Right renal pelvis (tissue), 4 donors: ENCODE data around the gene TSPEAR. TPM values are rescaled to one million over a fixed set of nuclear protein-coding genes. Genes with fewer than 3 reads are reported as not detected.
"Not testable (repeated sequence)": the region's sequence is repeated elsewhere in the genome, so short reads cannot be mapped to it uniquely, and the experiment has no call there.

Source experiments
- DNase-seq, 4 donors: peaks; one replicate each; pipeline ENCODE4 v3.0.0-alpha.2; 2013; ENCODE audit warnings: low read depth in 4 of 4, low spot score in 3 of 4, missing footprints in 1 of 4
- polyA plus RNA-seq, 4 donors: library from polyadenylated mRNA; unstranded; fragments of 120-200 nt; gene quantifications; one replicate each; pipeline ENCODE4 v1.2.1, GENCODE V29; 2013; ENCODE audit not compliant: insufficient read length in 4 of 4

TSPEAR gene
- polyA plus RNA-seq, 4 donors: 0.60 to 1.2 (median 0.82) TPM

DNA sequence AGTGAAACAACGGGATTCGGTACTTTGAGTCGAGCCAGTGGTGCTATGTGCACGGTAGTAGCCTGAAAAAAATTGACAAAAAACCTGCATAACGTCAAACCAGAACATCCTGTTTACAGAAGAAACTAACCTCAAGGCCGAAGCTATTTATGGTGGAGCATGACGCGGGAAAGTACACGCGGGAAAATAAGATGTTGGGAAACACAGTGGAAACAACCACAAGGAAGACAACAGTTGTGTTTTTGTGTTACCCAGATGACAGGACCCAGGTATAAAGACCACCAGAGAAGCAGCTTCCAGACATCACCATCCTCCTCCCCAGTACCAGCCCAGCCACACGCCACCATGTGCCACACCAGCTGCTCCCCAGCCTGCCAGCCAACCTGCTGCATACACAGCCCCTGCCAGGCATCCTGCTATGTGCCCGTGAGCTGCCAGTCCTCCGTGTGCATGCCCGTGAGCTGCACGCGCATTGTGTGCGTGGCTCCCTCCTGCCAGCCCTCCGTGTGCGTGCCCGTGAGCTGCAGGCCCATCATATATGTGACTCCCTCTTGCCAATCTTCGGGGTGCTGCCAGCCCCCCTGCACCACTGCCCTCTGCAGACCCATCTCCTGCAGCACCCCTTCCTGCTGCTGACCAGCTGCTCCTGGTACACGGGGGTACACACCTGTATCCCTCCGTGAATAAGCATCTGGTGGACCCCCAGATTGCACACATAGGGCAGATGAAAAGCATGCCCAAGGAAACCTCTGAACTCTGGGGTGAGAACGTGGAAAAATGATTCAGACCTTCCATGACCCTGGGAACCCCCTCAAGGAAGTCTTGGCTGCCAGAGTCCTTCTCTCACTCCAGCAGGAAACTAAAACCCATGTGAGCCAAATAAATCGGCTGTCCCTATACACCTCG is 53.5 kb downstream of the TSPEAR start, which contains the start of gene KRTAP12-3:
Gene KRTAP12-3, plus strand, starts transcription at position 298 of the 906 bp plus-strand sequence. Its CDS starts 48 bp downstream, at position 346.
- no peak for DNase-seq

DNA sequence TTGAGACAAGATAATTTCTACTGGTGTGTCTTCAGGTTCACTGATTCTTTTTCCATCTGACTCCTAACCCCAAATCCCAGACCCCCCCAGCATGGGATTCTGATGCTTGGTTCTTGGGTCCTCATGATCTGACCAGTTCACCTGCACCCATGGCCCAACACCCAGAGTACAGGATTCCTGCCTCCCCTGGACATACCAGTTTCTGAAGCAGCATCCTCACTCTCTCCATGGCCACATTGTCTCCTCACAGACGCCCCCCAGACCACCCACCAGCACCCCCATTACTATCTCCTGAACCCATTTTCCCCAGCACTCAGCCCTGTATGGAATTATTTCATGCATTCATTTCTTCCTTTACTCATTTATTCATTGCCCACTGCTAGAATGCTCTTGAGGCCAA is 54.5 kb downstream of the TSPEAR start:
- DNase-seq: no peak

DNA sequence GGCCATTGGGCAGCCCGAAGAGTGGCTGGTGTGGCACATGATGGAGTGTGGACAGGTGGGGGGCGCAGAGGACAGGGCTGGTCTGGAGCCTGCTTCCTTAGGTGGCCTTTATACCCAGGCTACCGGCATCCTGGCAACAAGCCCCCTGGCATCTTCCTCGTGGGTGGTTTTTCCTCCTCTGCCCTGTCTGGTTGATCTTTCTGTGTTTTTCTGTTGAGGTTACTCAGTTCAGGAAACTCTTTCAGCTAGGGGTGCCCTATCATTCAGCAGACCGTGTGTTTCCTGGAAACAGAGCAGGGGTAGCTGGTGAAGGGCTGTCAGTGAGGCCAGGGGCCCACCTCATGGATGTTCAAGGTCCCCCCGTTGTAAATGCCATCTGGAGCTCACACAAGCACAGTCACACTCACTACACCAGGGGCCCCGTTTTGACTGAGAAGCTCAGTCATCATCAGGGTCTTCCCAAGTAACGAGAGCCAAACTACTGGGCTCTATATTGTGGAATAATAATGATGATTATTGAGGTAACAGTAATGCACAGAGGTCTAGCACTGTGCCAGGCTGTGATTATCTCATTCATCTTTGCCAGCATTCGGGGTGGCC is 56.7 kb downstream of the TSPEAR start, which contains the start of gene KRTAP12-4:
Gene KRTAP12-4, minus strand, starts transcription at position 84 of the 600 bp plus-strand sequence. Its CDS starts 45 bp downstream, at position 39.
- no peak for DNase-seq

DNA sequence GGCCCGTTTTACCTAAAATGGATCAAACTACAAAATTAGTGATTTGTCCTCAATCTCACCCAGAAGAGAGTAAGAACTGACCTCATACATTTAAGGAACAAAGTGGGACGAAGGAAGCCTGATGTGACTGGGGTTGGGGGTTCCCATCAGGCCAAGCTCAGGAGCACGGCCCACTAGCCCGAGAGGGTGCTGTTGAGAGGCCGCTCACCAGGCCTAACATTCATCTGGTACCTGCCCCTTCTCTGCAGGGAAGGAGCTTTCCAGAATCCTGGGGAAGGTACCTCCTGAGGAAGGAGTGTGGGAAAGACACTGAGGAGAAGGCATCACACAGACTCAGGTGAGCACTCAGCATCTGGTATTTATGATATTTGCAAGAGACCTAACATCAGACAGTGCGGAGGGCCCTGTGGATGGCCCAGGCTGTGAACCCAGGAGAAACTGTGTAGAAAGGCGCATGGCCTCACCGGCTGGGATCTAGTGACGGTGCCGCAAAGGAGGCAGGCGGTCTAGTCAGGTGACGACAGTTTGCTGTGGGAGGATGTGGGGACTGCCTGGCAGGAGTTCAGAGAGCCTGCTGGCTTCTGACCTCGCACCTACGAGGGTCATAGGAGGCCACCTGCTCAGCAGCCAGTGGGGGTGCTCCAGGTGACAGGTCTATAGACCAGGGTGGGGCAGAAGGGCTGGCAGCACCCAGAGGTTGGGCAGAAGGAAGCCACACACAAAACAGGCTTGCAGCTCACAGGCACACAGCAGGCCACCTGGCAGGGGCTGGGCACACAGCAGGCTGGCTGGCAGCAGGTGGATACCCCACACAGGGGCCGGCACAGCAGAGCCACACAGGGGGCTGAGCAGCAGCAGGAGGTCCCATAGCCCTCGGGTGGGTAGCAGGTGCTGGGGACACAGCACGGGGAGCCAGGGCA is 57.5 kb downstream of the TSPEAR start:
- DNase-seq: no peak

DNA sequence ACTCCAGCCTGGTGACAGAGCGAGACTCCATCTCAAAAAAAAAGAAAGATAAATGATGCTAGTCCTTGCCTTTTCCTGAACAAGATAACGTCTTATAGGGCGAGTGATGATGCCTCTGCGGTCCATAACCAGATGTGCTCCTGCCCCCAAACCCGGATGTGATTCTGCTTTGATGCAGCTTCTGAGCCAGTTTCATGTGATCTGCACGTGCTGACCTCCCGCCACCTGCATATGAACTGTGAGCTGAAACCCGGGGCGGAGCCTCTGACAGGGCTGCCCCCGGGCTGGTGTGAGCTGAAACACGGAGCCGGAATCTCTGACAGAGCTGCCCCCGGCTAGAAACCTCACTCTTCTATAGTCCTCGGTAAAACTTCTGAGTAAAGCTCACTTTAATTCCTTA is 58.2 kb downstream of the TSPEAR start:
- no peak for DNase-seq

DNA sequence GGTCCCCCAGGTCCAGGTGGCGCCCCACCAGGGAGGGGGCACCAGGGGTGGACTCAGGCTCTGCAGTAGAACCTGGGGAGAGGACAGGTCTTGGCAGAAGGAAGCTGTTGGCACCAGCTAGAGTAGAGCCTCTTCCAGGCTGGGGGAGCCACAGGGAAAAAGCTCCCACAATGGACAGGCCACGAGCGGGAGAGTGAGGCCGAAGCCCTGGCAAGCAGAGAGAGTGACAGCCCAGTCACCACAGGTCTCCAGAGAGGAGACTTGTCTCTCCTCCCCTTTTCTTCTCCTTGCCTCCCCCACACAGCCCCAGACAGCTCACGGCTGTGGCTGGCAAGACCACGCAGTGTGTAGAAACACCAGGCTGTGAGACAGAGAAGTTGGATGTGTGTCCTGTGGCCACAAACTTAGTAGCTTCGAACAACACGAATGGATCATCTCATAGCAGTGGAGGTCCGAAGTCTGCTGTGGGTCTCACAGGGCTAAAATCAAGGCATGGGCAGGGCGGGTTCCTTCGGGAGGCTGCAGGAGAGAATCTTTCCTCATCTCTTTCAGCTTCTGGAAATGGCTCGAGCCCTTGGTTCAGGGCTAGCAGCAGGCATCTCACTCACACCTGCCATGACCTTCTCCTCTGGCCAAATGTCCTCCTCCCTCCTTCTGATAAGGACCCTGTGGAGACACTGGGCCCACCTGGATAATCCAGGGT is 60.2 kb downstream of the TSPEAR start:
- DNase-seq: no peak

DNA sequence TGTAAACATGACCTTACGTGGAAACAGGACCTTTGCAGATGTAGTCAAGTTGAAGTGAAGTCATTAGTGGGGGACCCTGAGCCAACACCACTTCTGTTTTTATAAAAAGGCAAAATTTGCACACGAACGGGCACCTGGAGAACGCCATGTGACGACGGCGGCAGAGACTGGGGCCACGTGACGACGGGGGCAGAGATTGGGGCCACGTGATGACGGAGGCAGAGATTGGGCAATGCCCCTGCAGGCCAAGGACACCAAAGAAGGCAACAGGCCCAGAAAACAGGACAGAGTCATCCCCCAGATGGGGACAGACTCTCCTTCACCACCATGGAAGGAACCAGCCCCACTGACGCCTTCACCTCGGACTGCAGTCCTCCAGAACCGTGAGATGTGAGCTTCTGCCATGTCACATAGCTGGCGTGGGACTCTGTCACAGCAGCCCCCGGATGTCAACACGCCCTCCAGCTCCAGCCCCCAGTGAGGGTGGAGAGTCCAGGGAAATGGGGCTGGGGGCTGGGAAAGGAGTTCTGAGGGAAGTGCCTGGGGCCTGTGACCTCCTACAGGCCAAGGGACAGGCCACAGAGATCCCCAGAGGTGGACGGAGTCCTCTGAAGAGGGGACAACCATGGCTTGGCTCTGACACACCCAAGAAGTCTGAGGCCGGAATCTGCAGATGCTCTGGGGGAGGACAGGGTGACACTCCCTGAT is 61.0 kb downstream of the TSPEAR start:
- no peak for DNase-seq

DNA sequence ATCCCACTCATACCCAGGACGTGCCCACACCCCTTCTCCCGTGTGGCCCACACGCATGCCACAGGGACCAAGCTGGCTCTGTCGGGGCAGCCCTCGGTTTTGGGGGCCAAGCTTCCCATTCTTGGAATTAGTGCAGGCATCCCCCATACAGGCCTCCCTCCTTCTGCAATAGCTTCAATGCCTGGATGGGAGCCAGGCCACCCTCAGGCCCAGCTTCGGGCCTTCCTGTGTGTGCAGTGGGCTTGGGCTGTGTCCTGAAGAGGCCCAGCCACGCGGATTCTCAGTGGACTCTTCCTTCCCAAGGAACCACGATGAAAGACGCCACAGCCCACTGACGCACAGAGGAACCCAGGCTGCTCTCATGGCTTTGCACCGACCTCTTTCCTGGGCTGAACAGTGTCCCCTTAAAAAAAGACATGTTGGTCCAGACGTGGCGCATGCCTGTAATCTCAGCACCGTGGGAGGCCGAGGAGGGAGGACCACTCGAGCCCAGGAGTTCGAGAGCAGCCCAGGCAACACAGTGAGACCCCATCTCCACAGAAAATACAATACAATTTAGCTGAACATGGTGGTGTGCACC is 61.8 kb downstream of the TSPEAR start:
- no peak for DNase-seq

DNA sequence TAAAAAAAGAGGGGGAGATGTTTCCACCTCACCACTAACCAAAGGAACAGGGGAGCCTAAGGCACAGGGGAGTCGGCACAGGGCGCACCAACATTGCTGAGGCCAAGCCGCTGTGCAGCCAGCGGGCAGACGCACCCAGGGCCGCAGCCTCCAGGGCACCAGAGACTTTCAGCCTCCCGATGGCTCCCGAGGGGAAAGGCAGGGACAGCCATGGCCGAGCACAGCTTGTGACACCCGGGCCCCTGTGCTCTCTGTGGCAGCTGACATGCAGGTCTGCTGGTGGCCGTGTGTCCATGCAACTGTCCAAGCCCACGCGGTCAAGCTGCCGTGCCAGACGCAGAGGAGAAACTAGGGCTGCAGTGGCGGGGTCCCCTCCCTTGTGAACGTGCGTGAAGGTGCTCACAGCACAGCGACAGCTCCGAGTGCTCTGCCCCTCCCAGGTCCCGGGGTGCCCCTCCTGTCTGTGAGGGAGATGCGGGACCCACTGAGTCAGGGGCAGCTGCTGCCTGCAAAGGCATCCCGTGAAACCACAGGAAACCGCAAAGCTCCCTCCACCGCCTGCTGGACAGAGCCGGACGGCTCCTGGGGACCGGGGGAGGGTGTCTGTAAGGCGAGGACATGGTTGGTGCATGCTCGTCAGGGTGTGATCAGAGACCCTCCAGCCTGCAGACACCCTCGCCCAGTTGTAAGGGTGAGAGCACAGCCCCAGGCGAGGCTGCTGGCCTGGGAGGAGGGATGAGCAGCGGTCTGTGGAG is 62.6 kb downstream of the TSPEAR start:
- no peak for DNase-seq

DNA sequence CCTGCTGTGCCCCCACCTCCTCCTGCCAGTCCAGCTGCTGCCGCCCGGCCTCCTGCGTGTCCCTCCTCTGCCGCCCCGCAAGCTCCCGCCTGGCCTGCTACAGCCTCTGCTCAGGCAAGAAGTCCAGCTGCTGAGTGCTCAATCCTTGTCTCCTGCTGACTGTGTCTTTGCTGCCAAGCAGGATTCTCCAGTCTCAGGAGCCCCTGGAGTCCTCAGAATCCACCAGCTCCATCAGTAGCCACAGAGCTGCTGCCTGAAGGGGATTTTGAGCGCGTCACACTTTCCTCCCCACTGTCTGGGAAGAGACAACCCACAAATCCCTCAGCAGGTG is 64.2 kb downstream of the TSPEAR start:
- no peak for DNase-seq

DNA sequence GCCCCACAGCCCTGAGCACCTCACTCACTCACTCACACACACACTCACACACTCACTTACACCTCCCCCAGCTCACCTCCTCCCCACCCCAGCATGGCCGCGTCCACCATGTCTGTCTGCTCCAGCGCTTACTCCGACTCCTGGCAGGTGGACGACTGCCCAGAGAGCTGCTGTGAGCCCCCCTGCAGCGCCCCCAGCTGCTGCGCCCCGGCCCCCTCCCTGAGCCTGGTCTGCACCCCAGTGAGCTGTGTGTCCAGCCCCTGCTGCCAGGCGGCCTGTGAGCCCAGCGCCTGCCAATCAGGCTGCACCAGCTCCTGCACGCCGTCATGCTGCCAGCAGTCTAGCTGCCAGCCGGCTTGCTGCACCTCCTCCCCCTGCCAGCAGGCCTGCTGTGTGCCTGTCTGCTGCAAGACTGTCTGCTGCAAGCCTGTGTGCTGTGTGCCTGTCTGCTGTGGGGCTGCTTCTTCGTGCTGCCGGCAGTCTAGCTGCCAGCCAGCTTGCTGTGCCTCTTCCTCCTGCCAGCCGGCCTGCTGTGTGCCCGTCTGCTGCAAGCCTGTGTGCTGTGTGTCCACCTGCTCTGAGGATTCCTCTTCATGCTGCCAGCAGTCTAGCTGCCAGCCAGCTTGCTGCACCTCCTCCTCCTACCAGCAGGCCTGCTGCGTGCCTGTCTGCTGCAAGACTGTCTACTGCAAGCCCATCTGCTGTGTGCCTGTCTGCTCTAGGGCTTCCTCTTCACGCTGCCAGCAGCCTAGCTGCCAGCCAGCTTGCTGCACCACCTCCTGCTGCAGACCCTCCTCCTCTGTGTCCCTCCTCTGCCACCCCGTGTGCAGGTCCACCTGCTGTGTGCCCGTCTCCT is 64.8 kb downstream of the TSPEAR start, which contains the start of gene KRTAP10-11:
Gene KRTAP10-11, plus strand, starts transcription at position 49 of the 856 bp plus-strand sequence. Its CDS starts 45 bp downstream, at position 94.
- DNase-seq: not testable (repeated sequence)

DNA sequence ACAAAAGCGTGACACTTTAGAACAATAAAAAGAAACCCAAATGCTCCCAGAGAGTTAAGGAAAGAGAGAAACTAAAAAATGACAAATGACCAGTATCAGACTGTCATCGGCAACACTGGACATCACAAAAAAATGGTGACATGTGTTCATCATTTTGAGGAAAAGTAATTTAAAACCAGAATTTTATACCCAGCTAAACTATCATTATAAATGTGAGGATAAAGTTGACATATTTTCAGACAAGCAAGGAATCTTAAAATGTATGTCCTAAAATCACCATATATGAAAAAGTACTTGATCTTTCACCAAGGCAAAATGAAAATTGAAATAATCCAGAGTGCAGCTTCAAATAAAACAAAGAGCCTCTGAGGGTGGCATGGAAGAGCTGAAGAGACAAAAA is 66.5 kb downstream of the TSPEAR start:
- no peak for DNase-seq

DNA sequence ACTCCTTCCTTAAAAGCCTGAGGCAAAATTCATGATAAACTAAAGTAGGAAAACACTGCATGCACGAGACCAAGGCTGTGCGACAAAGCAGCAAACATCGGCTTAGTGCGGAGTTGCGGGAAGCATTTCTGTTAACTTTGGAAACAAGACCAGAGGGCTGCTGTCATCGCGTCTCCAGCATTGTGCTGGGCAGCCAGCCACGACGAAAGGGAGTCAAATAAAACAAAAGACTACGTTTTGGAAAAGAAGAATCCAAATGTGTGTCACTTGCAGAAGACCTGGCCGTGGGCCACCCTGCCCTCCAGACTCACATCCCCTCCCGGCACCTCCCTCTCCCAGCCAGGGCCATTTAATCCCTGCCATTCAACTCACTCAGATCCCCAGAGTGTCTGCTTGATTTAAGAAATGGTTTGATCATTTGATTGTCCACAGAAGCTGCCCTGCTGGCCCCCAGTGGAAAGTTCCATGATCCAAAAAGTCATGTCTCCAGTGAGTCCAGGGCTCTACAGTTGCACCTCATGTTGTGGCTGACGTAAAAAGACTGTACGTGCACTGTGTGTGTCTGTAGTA is 67.5 kb downstream of the TSPEAR start:
- peak in 1 of 4 donors; percentile 5 for DNase-seq

DNA sequence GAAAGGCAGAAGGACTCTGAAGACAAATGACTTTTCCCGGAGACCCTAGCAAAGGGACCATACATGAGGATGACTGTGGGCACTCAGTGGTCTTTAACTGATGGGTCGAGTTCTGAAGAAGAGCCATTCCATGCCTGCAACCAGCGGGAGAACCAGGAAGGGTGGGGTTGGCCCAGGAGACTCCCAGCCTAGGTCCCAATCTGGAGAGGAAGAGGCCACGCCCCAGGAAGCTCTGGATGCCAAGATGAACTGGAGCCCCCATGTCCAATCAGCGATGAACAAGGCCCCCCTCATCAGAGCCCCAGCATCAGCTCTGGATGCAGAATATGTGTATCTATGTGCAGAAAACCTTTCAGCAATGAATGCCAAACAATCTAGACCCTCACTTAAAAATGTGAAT is 70.6 kb downstream of the TSPEAR start:
- DNase-seq: no peak

DNA sequence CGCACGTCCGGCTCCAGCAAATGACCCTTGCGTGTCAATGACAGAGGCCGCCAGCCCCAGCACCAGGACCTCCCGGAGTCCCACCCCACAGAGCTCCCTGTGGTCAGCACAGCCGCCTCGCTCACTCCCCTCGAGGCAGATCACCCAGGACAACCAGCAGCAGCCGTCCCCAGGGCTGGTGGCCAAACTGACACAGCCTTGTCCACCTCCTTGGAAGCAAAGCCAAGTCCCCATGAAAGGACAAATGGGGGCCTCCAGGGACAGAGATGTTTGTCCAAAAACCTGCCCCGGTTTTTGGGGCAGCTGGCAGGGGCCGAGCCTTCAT is 72.1 kb downstream of the TSPEAR start:
- DNase-seq: no peak

DNA sequence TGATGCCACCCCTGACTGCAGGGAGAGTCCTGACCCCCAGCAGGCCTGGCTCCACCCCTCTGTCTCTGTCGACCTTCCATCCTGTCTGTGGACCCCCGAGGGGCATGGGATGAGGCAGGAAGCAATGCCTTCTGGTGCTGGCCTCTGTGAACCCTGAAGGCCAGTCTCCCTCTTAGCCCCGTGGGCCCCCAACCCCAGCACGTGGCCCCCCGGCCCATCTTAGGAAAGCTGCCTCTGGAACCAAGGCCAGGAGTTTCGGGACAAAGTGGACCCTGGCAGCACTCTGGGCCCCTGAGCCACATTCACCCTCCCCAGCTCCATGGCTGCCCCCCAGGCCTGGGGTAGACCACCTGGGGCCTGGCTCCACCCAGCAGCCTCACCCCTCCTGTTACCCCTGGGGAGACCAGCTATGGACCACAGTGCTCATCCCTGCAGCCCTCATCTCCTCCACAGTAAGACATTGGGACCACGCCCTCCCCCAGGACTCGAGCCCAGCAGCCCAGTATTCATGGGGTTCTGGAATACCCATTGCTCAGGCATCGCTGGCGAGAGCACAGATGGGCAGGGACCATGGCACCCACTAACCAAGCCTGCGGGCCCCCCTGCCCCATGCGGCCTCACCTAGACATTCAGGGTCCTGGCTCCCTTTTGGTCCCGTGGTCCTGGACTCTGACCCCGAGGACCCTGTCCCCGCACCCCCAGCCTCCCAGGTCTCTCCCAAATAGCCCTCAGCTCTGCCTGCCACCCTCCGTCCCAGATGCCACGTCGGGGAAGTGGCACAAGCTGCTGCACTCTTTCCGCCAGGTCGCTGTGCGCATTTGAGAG is 72.7 kb downstream of the TSPEAR start:
- not testable (repeated sequence) for DNase-seq
